Measurements from ENCODE around the gene CTBP2.

The CTBP2 gene

DNA sequence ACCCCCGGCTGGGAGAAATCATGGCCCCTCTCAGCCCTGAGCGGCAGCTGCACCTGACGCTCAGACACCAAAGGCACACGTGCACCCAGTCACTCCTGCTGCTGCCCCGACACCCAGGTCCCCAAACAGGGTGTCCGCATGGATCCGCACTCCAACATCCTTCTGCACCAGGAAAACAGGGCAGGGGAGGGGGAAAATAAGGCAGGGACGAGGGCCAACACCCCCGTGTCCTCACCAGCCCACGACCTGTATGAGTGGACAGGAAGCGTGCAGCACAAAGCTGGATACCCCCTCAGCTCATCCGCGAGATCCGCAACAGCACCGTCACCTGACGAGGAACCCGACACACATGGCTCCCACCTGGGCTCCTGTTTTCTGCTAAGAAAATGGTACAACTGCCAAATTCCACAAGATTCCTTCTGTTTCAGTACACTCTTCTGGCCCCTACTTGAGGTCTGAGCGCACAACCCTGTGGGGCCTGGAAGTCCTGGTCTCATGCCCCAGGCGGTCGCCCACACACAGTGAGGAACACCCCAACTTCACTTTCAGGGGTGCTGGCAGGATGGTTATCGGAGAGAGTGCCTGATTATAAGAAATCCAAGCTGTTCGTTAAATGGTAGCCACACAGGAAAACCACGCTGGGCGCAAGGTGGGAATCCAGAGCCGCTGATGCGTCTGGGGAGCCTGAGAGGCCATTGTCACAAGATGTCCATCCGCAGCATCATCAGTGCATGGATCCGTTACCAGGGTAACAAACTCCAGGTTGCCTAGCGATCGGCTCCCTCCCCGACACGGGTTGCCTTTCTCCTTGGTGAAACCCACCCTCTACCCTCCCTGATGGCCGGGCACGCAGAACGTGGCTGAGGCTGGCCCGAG, 154.8 kb downstream of the CTBP2 start:
- Histone ChIP-seq H3K9me2 (replicated peaks; ENCODE audit: control insufficient read depth, low read length) (no peaks in the 10 kb centered on the region), H3K4me2 (ENCODE audit: low read length) (no peak overlapping the region), H4K20me1 (ENCODE audit: control insufficient read depth, insufficient read depth, low read depth, low read length) (no peaks in the 10 kb centered on the region), H3K9me3 (ENCODE audit: control insufficient read depth, insufficient read depth, low read length) (no peaks in the 10 kb centered on the region), H3K27ac (ENCODE audit: low read depth, low read length) (no peak overlapping the region), H3K4me1 (ENCODE audit: control insufficient read depth, low read length) (no peaks in the 10 kb centered on the region), H3K27me3 (ENCODE audit: control insufficient read depth, low read length) (no peaks in the 10 kb centered on the region), H3F3A (ENCODE audit: control insufficient read depth, insufficient read depth) (no peaks in the 10 kb centered on the region), H3K36me3 (ENCODE audit: control insufficient read depth, low read length) (no peaks in the 10 kb centered on the region), H3K4me3 (ENCODE audit: low read length) (no peak overlapping the region), H3K79me2 (ENCODE audit: control insufficient read depth, low read length) (no peaks in the 10 kb centered on the region)
- TF ChIP-seq EZH2phosphoT487 (IDR thresholded peaks at IDR 0.05; ENCODE audit: borderline replicate concordance, low read length) = no peak
- TF ChIP-seq, protein P1, sequence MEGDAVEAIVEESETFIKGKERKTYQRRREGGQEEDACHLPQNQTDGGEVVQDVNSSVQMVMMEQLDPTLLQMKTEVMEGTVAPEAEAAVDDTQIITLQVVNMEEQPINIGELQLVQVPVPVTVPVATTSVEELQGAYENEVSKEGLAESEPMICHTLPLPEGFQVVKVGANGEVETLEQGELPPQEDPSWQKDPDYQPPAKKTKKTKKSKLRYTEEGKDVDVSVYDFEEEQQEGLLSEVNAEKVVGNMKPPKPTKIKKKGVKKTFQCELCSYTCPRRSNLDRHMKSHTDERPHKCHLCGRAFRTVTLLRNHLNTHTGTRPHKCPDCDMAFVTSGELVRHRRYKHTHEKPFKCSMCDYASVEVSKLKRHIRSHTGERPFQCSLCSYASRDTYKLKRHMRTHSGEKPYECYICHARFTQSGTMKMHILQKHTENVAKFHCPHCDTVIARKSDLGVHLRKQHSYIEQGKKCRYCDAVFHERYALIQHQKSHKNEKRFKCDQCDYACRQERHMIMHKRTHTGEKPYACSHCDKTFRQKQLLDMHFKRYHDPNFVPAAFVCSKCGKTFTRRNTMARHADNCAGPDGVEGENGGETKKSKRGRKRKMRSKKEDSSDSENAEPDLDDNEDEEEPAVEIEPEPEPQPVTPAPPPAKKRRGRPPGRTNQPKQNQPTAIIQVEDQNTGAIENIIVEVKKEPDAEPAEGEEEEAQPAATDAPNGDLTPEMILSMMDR (IDR thresholded peaks at IDR 0.05; ENCODE audit: low read depth, low read length, poor library complexity, severe bottlenecking) = no peak

DNA sequence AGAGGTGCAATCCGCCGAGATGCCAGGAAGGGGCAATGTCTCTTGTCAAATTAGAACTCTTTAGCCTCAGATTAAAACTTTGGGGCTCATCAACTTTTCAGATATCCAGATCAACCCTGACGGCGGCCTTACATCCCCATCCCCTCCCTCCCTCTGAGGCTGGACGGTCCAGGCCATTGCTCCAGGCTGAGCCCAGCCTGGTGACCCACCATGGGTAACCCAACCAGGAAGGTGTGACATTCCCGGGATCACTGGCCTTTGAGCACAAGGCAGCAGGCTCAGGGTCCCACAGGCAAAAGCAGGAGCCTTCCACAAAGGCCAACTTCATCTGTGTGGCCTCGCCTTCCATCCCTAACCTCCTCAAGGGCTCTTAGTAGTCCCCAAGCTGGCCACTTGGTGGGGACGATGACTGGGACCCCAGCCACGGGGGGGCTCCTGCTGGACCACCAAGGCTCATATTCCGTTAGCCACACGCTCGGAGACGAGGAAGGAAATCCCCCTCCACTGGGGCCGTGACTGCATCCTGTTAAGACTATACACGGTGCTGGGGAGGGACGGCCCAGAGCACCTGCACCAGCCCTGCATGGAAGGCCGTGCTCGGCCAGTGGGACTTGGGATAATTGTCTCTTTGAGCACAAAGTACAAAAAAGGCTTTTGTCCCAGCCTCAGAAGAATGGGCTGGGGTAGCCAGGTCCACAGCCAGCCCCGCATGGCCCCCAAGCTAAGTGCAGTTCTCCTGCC, 155.6 kb downstream of the CTBP2 start:
- Histone ChIP-seq H3K27me3 (ENCODE audit: control insufficient read depth, low read length) (no peaks in the 10 kb centered on the region), H3K9me2 (replicated peaks; ENCODE audit: control insufficient read depth, low read length) (no peaks in the 10 kb centered on the region), H3K36me3 (ENCODE audit: control insufficient read depth, low read length) (no peaks in the 10 kb centered on the region), H3K4me3 (ENCODE audit: low read length) (no peak overlapping the region), H3K27ac (ENCODE audit: low read depth, low read length) (no peak overlapping the region), H3K9me3 (ENCODE audit: control insufficient read depth, insufficient read depth, low read length) (no peaks in the 10 kb centered on the region), H3K4me1 (ENCODE audit: control insufficient read depth, low read length) (no peaks in the 10 kb centered on the region), H3F3A (ENCODE audit: control insufficient read depth, insufficient read depth) (no peaks in the 10 kb centered on the region), H4K20me1 (ENCODE audit: control insufficient read depth, insufficient read depth, low read depth, low read length) (no peaks in the 10 kb centered on the region), H3K4me2 (ENCODE audit: low read length) (no peak overlapping the region), H3K79me2 (ENCODE audit: control insufficient read depth, low read length) (no peaks in the 10 kb centered on the region)
- TF ChIP-seq, protein P1 (IDR thresholded peaks at IDR 0.05; ENCODE audit: low read depth, low read length, poor library complexity, severe bottlenecking) = no peak
- no peak for TF ChIP-seq EZH2phosphoT487 (IDR thresholded peaks at IDR 0.05; ENCODE audit: borderline replicate concordance, low read length)

DNA sequence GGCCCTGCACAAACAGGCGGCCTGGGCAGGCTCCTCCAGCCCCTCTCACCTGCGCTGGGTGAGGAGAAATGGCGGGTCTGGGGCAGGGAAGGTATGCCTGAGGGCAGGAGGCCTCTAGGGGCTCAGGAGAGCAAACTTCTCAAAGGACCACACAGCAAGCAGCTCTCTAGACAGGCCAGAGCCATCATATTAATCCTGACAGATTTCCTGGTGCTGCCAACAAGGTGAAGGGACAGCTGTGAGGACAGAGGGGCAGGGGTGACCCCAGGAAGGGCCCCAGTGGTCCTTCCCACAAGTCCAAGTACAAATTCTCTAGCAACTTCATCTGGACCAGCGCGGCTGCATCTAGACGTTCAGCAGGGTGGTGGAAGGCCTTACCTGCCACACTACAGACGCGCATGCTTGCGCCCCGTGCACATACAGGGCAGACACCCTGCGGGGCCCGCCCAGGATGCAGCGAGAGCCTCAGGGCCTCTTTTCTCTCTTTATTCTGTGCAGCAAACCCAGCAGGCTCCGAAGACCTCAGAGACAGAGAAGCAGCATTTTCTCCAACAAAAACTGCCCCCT, 156.4 kb downstream of the CTBP2 start:
- no peak overlapping the region for H3K27ac ChIP-seq (ENCODE audit: low read depth, low read length)
- no peak overlapping the region for H3K4me2 ChIP-seq (ENCODE audit: low read length)
- no peaks in the 10 kb centered on the region for H3K79me2 ChIP-seq (ENCODE audit: control insufficient read depth, low read length)
- no peaks in the 10 kb centered on the region for H3K9me3 ChIP-seq (ENCODE audit: control insufficient read depth, insufficient read depth, low read length)
- no peaks in the 10 kb centered on the region for H3F3A ChIP-seq (ENCODE audit: control insufficient read depth, insufficient read depth)
- no peaks in the 10 kb centered on the region for H3K4me1 ChIP-seq (ENCODE audit: control insufficient read depth, low read length)
- no peak overlapping the region for H3K4me3 ChIP-seq (ENCODE audit: low read length)
- no peaks in the 10 kb centered on the region for H4K20me1 ChIP-seq (ENCODE audit: control insufficient read depth, insufficient read depth, low read depth, low read length)
- no peaks in the 10 kb centered on the region for H3K27me3 ChIP-seq (ENCODE audit: control insufficient read depth, low read length)
- H3K9me2 ChIP-seq (replicated peaks; ENCODE audit: control insufficient read depth, low read length) = no peaks in the 10 kb centered on the region
- TF ChIP-seq, protein P1 (IDR thresholded peaks at IDR 0.05; ENCODE audit: low read depth, low read length, poor library complexity, severe bottlenecking) = no peak
- TF ChIP-seq EZH2phosphoT487 (IDR thresholded peaks at IDR 0.05; ENCODE audit: borderline replicate concordance, low read length) = no peak
- no peaks in the 10 kb centered on the region for H3K36me3 ChIP-seq (ENCODE audit: control insufficient read depth, low read length)
